ENCODE results near the gene FAM217B.

DNA sequence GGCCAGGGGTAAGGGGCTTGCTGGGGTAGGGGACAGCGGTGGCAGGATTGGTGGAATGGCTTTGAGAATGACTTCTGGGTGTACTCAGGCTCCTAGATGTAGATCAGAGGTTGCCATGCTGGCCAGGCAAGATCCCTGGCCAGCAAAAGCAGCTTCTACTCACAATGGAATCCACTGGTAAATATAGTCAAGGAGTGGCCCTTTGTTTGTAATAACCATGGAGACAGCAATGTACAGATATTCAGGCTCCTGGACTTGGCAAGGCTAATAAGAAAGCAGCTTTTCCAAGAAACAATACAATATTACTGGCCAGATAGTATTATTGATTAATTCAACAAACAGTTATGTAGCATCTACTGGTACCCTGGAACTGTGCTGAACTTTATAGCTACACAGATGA is 55.9 kb downstream of the FAM217B start:
- TF ChIP-seq EZH2 (IDR thresholded peaks at IDR 0.05; ENCODE audit: low read length, missing control alignments), result no peak
- TF ChIP-seq, protein P1, sequence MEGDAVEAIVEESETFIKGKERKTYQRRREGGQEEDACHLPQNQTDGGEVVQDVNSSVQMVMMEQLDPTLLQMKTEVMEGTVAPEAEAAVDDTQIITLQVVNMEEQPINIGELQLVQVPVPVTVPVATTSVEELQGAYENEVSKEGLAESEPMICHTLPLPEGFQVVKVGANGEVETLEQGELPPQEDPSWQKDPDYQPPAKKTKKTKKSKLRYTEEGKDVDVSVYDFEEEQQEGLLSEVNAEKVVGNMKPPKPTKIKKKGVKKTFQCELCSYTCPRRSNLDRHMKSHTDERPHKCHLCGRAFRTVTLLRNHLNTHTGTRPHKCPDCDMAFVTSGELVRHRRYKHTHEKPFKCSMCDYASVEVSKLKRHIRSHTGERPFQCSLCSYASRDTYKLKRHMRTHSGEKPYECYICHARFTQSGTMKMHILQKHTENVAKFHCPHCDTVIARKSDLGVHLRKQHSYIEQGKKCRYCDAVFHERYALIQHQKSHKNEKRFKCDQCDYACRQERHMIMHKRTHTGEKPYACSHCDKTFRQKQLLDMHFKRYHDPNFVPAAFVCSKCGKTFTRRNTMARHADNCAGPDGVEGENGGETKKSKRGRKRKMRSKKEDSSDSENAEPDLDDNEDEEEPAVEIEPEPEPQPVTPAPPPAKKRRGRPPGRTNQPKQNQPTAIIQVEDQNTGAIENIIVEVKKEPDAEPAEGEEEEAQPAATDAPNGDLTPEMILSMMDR (conservative IDR thresholded peaks at IDR 0.05 in 1 of 2, IDR thresholded peaks at IDR 0.05 in 1 of 2; ENCODE audit: low read depth in 1 of 2, low read length in 2 of 2), result no peak

All from fibroblast of lung (primary cell).